Testis (tissue), 5 donors: ENCODE results near the gene CYP2B6. TPM values are rescaled to one million over a fixed set of nuclear protein-coding genes. Genes with fewer than 3 reads are reported as not detected.

ENCODE experiments used
- DNase-seq: peaks from one replicate; pipeline ENCODE4 v3.0.0-alpha.2; 2019
- H3K27ac ChIP-seq, 2 donors: fragments of 200-600 bp; sonication (generic); one replicate each; pipeline ENCODE4 v1.5.1; 2019
- H3K27me3 ChIP-seq: fragments of 200-600 bp; sonication (generic); one replicate; pipeline ENCODE4 v1.5.1; 2019
- H3K36me3 ChIP-seq: fragments of 200-600 bp; sonication (generic); one replicate; pipeline ENCODE4 v1.5.1; 2017; ENCODE audit warnings: low read depth; ENCODE audit errors: missing control alignments
- H3K4me1 ChIP-seq: fragments of 200-600 bp; sonication (generic); one replicate; pipeline ENCODE4 v1.5.1; 2019
- H3K4me3 ChIP-seq, 2 donors: fragments of 200-600 bp; sonication (generic); one replicate each; pipeline ENCODE4 v1.5.1; 2017 to 2019
- H3K9me3 ChIP-seq: fragments of 200-600 bp; sonication (generic); one replicate; pipeline ENCODE4 v1.5.1; 2017
- POLR2A ChIP-seq: fragments of 450-650 bp; IDR thresholded peaks from one replicate; pipeline ENCODE4 v1.6.1; 2017; ENCODE audit warnings: antibody characterized with exemption, mild to moderate bottlenecking, moderate library complexity
- WGBS, 2 donors: methylation state at CpG; one replicate each; pipeline ENCODE4 v1.1.5; 2018; 5-methylcytosine and 5-hydroxymethylcytosine counted together
- intact Hi-C: fragments of 100-400 bp; cut with DNase I; formaldehyde crosslinking; loops from one replicate; pipeline ENCODE4 v1.15.1; 2023; ENCODE audit warnings: low total_unique reads
- long read RNA-seq, 2 donors: transcript quantifications; one replicate each; lab custom pipeline, GENCODE V29; 2026
- polyA plus RNA-seq: library from polyadenylated mRNA; stranded (reverse); fragments of 350-450 nt; fragmentation: Illumina TruSeq; extraction: RNeasy Lipid Tissue Mini Kit (QIAGEN cat#74804); gene quantifications from one replicate; pipeline ENCODE4 v1.2.3, GENCODE V29; 2014; ENCODE audit warnings: low read depth, low replicate concordance; ENCODE audit not compliant: insufficient read depth
- total RNA-seq, 2 donors: library from RNA; depleted of rRNA; stranded (reverse); fragments of >200 nt; gene quantifications; one replicate each; pipeline ENCODE4 v1.2.3, GENCODE V29; 2016
- TF ChIP-seq, protein P1 (sequence below), 3 experiments: fragments of 450-650 bp in 2 of 3; fragments of 200-600 bp in 1 of 3; sonication (generic) in 1 of 3; IDR thresholded peaks; one replicate each; pipeline ENCODE4 v1.5.1; 2016 to 2019; ENCODE audit warnings: antibody characterized with exemption in 3 of 3, mild to moderate bottlenecking in 2 of 3, moderate library complexity in 1 of 3

The CYP2B6 gene
- under 1 TPM; 0.19 to 0.39 TPM for total RNA-seq
- polyA plus RNA-seq, result not detected
- long read RNA-seq, donor 1, result 0 reads
- long read RNA-seq, donor 2, result 0 reads

DNA sequence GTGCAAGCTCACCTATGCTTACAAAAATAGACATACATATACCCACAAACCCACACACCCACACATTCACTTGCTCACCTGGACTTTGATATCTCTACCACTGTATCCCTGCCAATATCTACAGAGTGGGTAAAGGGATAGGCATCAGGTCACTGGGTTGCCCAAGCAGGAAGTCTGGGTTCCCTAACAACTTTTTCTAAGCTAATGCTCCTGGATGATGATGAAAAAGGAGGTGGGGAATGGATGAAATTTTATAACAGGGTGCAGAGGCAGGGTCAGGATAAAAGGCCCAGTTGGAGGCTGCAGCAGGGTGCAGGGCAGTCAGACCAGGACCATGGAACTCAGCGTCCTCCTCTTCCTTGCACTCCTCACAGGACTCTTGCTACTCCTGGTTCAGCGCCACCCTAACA is at the start of gene CYP2B6:
Gene CYP2B6, plus strand, starts transcription at position 311 of the 410 bp plus-strand sequence. Its CDS starts 24 bp downstream, at position 335.
- Histone ChIP-seq H3K4me3 (no peak within 1 kb of the TSS), H3K27ac (no peak within 1 kb of the TSS), H3K4me1 (no peaks in the 10 kb centered on the region), H3K27me3 (no peaks in the 10 kb centered on the region), H3K36me3 (no peaks in the 10 kb centered on the region), H3K9me3 (no peaks in the 10 kb centered on the region)
- intact Hi-C loops, result no loop called here
- TF ChIP-seq POLR2A, result no peak
- TF ChIP-seq, protein P1, sequence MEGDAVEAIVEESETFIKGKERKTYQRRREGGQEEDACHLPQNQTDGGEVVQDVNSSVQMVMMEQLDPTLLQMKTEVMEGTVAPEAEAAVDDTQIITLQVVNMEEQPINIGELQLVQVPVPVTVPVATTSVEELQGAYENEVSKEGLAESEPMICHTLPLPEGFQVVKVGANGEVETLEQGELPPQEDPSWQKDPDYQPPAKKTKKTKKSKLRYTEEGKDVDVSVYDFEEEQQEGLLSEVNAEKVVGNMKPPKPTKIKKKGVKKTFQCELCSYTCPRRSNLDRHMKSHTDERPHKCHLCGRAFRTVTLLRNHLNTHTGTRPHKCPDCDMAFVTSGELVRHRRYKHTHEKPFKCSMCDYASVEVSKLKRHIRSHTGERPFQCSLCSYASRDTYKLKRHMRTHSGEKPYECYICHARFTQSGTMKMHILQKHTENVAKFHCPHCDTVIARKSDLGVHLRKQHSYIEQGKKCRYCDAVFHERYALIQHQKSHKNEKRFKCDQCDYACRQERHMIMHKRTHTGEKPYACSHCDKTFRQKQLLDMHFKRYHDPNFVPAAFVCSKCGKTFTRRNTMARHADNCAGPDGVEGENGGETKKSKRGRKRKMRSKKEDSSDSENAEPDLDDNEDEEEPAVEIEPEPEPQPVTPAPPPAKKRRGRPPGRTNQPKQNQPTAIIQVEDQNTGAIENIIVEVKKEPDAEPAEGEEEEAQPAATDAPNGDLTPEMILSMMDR (IDR thresholded peaks at IDR 0.05), result no peak
- 75 to 86% methylated on average over 2 of the region's 2 CpGs for WGBS, 2 donors
- DNase-seq, result no peak

DNA sequence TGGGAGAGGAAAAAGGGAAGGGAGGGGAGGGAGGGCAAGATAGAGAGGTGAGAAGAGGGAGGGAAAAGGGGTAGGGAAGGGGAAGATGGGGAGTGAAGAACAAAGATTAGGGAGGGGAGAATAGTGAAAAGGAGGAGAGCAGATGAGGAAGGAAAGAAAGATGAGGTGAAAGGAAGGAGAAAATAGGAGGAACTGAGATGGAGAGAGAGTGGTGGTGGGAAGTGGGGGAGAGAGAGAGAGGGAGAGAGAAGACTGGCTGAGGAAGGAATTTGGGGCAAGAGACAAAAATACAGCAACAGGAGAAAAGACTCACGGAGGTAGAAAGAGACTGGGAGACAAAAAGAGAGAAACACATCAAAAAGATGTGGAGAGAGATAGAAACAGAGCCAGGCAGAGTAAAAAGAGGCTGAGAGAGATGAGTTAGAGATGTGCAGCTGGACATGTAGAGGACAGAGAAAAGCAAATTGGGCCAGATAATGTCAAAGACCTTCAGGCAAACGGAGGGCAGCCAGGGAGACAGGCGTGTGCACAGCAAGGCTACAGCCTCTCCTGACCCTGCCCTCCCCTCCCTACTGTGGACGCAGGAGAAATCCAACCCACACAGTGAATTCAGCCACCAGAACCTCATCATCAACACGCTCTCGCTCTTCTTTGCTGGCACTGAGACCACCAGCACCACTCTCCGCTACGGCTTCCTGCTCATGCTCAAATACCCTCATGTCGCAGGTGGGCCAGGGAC is 49.4 kb upstream of the CYP2B6 start:
- Histone ChIP-seq H3K9me3 (no peaks in the 10 kb centered on the region), H3K4me3 (no peak overlapping the region), H3K4me1 (no peaks in the 10 kb centered on the region), H3K36me3 (no peaks in the 10 kb centered on the region), H3K27ac (no peak overlapping the region), H3K27me3 (no peaks in the 10 kb centered on the region)
- WGBS, 2 donors, result 54 to 79% methylated on average over 9 of the region's 9 CpGs
- intact Hi-C loops, result no loop called here
- no peak for TF ChIP-seq POLR2A
- TF ChIP-seq, protein P1 (IDR thresholded peaks at IDR 0.05), result no peak
- no peak for DNase-seq

DNA sequence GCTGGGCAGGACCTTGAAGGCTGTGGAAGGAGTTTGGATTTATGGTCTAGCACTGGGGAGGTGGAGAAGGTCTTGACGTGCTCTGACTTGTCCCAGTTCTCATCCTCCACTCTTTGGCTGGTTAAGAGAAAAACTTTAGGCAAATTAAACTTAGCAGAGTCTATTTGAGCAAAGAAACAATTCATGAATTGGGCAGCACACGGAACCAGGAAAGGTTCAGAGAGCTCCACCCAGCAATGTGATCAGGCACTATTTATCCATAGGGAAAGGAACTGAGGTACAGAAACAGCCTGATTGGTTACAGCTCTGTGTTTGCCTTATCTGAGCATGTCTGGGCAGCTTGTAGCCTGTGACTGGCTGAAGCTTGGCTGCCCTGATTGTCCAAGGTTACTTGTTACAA is 45.4 kb upstream of the CYP2B6 start:
- 64 to 82% methylated on average over 1 to 2 of the region's 2 CpGs for WGBS, 2 donors
- H3K4me1 ChIP-seq, result no peaks in the 10 kb centered on the region
- no peak overlapping the region for H3K27ac ChIP-seq
- H3K9me3 ChIP-seq, result no peaks in the 10 kb centered on the region
- H3K4me3 ChIP-seq, result no peak overlapping the region
- no peaks in the 10 kb centered on the region for H3K27me3 ChIP-seq
- H3K36me3 ChIP-seq, result no peaks in the 10 kb centered on the region
- no peak for DNase-seq
- TF ChIP-seq, protein P1 (IDR thresholded peaks at IDR 0.05), result no peak
- TF ChIP-seq POLR2A, result no peak
- intact Hi-C loops, result no loop called here

DNA sequence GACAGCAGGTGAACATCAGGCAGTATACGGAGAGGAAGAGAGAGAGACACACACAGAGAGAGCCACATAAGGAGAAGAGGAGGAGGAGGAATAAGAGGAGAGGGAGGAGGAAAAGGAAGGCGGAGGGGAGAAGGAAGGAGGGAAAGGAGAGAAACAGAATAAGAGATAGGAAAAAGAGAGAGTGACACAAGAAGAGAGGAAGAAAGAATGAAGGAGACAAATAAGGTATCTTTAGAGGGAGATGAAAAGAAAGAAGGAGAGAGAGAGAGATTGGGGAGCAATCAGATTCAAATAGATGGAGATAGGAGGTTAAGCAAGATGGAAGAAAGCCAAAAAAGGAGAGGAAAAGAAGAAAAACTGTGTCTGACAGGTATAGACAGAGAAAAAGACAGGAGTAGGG is 44.0 kb upstream of the CYP2B6 start:
- intact Hi-C loops, result no loop called here
- no peak for TF ChIP-seq POLR2A
- TF ChIP-seq, protein P1 (IDR thresholded peaks at IDR 0.05), result no peak
- WGBS, 2 donors, result 77 to 80% methylated on average over 2 of the region's 2 CpGs

DNA sequence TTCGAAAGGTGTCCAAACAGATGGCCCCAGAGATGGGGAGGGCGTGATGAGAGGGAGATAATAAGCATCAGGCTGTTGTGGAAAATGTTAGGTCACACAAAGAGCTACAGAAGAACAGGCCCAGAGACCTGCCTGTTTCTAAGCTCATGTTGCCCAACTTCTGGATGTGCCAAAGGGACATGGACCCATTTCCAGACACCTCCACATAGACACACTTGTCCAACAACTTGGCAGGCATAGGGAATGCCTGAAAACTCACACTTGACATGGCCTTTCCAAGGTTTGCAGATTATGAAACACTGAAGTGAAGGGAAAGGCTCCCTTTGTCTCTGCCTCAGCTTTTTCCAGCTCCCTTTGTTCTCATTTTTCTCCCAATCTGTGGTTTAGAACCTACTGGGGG is 43.5 kb upstream of the CYP2B6 start:
- WGBS, 2 donors, result 72 to 78% methylated on average over 2 of the region's 2 CpGs
- H3K36me3 ChIP-seq, result no peaks in the 10 kb centered on the region
- TF ChIP-seq, protein P1 (IDR thresholded peaks at IDR 0.05), result no peak
- TF ChIP-seq POLR2A, result no peak
- H3K27me3 ChIP-seq, result no peaks in the 10 kb centered on the region
- intact Hi-C loops, result no loop called here
- H3K27ac ChIP-seq, result no peak overlapping the region
- DNase-seq, result no peak
- H3K9me3 ChIP-seq, result no peaks in the 10 kb centered on the region
- H3K4me1 ChIP-seq, result no peaks in the 10 kb centered on the region
- no peak overlapping the region for H3K4me3 ChIP-seq

More for the DNA sequence above, 44.0 kb upstream of the CYP2B6 start:
- Histone ChIP-seq H3K27ac (no peak overlapping the region), H3K27me3 (no peaks in the 10 kb centered on the region), H3K9me3 (no peaks in the 10 kb centered on the region), H3K4me3 (no peak overlapping the region), H3K36me3 (no peaks in the 10 kb centered on the region), H3K4me1 (no peaks in the 10 kb centered on the region)
- DNase-seq, result no peak
